ENCODE results near the gene ATP2B2. TPM values are rescaled to one million over a fixed set of nuclear protein-coding genes. Genes with fewer than 3 reads are reported as not detected.

Gene ATP2B2
- total RNA-seq, 1 donor from 2014 or later, result 0.24 TPM

GRCh38 chr3:10358309-10358980, 146.9 kb downstream of the ATP2B2 start:
- ATAC-seq, result no peak

- peak; percentile 58 for ATAC-seq
Observed at GRCh38 chr3:10357592-10358308, 147.6 kb downstream of the ATP2B2 start.

GRCh38 chr3:10357095-10357494, 148.3 kb downstream of the ATP2B2 start:
- ATAC-seq, result no peak

GRCh38 chr3:10356461-10356981, 148.9 kb downstream of the ATP2B2 start:
- ATAC-seq, result no peak

GRCh38 chr3:10354361-10355015, 150.9 kb downstream of the ATP2B2 start:
- no peak for ATAC-seq

GRCh38 chr3:10353661-10354360, 151.6 kb downstream of the ATP2B2 start:
- ATAC-seq, result no peak

- ATAC-seq, result no peak
Observed at GRCh38 chr3:10353160-10353559, 152.2 kb downstream of the ATP2B2 start.

- no peak for ATAC-seq
Observed at GRCh38 chr3:10352146-10352911, 153.1 kb downstream of the ATP2B2 start.

GRCh38 chr3:10351013-10351735, 154.2 kb downstream of the ATP2B2 start:
- ATAC-seq, result no peak

- no peak for ATAC-seq
Observed at GRCh38 chr3:10350324-10350985, 154.9 kb downstream of the ATP2B2 start.

- ATAC-seq, result no peak
Observed at GRCh38 chr3:10349801-10350200, 155.6 kb downstream of the ATP2B2 start.

- no peak for ATAC-seq
Observed at GRCh38 chr3:10348404-10348721, 157.0 kb downstream of the ATP2B2 start.

- ATAC-seq, result no peak
Observed at GRCh38 chr3:10347648-10348403, 157.6 kb downstream of the ATP2B2 start.

GRCh38 chr3:10345911-10346310, 159.5 kb downstream of the ATP2B2 start:
- ATAC-seq, result no peak

GRCh38 chr3:10344944-10345575, 160.3 kb downstream of the ATP2B2 start:
- ATAC-seq, result no peak

- ATAC-seq, result no peak
Observed at GRCh38 chr3:10344147-10344943, 161.0 kb downstream of the ATP2B2 start.

GRCh38 chr3:10343526-10343925, 161.9 kb downstream of the ATP2B2 start:
- no peak for ATAC-seq

GRCh38 chr3:10342781-10343180, 162.6 kb downstream of the ATP2B2 start:
- no peak for ATAC-seq

- ATAC-seq, result no peak
Observed at GRCh38 chr3:10341901-10342398, 163.4 kb downstream of the ATP2B2 start.

Measured in esophagus mucosa (tissue), 1 donor.